ENCODE results near the gene C1QTNF8.
A peak's percentile ranks its signal among the peaks of the same experiment; 100 is the strongest.

C1QTNF8 gene

DNA sequence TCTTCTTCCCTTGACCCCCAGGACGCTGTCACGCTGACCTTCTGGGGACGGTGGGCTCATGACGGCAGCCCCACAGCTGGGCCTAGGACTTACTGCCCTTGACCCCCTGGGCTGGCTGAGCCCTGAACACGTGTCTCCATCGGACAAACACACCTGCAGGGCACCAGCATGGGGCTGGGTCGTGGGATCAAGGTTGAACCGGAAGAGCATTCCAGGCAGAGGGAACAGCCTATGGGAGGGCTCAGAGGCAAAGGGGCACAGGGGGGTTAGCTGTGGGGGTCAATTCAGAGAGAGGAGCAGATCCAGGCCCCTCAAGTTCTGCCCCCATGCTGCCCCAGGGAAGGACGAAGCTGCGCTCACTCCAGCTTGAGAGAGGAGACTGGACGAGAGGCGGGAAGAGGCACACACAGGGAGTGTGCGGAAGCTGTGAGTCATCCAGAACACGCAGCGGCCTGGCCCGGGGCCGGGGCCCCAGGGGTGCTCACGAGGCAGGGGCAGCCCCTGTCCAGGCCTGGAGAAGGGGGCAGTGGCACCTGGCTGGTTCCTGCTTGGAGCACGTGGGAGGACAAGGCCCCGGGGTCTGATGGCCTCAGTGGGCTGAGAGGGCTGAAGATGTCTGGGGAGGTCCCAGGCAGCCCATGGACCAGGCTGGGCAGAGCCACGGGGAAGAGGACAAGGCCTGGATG is 13.6 kb downstream of the C1QTNF8 start (continued):
- TF ChIP-seq ZNF341 (tag by site-specific recombination; IDR thresholded peaks at IDR 0.05; ENCODE audit: low read depth), result peak; percentile 35
- TF ChIP-seq HOXA7 (CRISPR knock-in tag; IDR thresholded peaks at IDR 0.05; ENCODE audit: borderline replicate concordance), result no peak
- no peak for TF ChIP-seq SP2 (tag by site-specific recombination; IDR thresholded peaks at IDR 0.05)

DNA sequence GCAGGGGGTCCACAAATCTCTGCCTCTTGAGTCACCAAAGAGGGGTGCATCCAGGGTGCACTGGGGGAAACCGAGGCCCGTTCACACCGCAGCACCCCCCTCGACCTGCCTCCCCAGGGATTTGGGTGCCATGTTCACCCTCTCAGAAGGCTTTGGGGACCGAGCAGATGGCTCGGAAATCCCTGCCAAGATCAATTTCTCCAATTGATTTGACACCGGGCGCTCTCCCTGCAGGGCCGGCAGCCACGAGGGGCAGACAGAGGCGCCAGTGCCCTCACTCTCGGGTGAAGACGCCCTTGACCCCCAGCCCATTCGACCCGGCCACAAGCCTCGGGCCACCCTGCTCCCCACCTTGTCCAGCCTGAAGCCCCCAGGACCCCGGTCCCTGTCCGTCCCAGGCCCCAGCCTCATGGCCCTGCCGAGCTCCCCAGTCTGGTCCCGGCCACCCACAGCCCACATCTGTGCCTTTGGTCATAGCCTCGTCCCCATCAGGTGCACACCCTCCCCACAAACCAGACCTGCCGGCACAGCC is 14.2 kb downstream of the C1QTNF8 start:
- H3K36me3 ChIP-seq (ENCODE audit: control insufficient read depth in 2 of 2, insufficient read depth in 1 of 2, low read length in 2 of 2), result no peaks in the 10 kb centered on the region
- peaks cover 12% of the 10 kb centered on the region for H3K4me1 ChIP-seq (ENCODE audit: control insufficient read depth, insufficient read depth, low read length)
- ChIA-PET POLR2A (interaction anchor here (0.6 kb wide), 2 partner anchors 304 to 705 kb away, joined by 4 read pairs; no protein-coding TSS in a partner anchor), CTCF (no interaction called here)
- no peak overlapping the region for H3K27ac ChIP-seq (ENCODE audit: extremely low read depth, low read depth, low read length)
- H3K4me3 ChIP-seq (ENCODE audit: low read depth, low read length), result no peak overlapping the region
- H3K9me3 ChIP-seq (ENCODE audit: control insufficient read depth, insufficient read depth, low read depth, low read length), result no peaks in the 10 kb centered on the region
- TF ChIP-seq ZNF501 (tag by site-specific recombination; IDR thresholded peaks at IDR 0.05), result no peak
- TF ChIP-seq ZNF548 (tag by site-specific recombination; IDR thresholded peaks at IDR 0.05), result no peak
- no peak for TF ChIP-seq ZNF37A (tag by site-specific recombination; IDR thresholded peaks at IDR 0.05)
- TF ChIP-seq, protein P1, sequence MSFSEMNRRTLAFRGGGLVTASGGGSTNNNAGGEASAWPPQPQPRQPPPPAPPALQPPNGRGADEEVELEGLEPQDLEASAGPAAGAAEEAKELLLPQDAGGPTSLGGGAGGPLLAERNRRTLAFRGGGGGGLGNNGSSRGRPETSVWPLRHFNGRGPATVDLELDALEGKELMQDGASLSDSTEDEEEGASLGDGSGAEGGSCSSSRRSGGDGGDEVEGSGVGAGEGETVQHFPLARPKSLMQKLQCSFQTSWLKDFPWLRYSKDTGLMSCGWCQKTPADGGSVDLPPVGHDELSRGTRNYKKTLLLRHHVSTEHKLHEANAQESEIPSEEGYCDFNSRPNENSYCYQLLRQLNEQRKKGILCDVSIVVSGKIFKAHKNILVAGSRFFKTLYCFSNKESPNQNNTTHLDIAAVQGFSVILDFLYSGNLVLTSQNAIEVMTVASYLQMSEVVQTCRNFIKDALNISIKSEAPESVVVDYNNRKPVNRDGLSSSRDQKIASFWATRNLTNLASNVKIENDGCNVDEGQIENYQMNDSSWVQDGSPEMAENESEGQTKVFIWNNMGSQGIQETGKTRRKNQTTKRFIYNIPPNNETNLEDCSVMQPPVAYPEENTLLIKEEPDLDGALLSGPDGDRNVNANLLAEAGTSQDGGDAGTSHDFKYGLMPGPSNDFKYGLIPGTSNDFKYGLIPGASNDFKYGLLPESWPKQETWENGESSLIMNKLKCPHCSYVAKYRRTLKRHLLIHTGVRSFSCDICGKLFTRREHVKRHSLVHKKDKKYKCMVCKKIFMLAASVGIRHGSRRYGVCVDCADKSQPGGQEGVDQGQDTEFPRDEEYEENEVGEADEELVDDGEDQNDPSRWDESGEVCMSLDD (tag by site-specific recombination; IDR thresholded peaks at IDR 0.05), result no peak
- no peak for TF ChIP-seq SP2 (tag by site-specific recombination; IDR thresholded peaks at IDR 0.05)
- TF ChIP-seq PRDM1 (tag by site-specific recombination; IDR thresholded peaks at IDR 0.05), result no peak
- TF ChIP-seq, protein P2, sequence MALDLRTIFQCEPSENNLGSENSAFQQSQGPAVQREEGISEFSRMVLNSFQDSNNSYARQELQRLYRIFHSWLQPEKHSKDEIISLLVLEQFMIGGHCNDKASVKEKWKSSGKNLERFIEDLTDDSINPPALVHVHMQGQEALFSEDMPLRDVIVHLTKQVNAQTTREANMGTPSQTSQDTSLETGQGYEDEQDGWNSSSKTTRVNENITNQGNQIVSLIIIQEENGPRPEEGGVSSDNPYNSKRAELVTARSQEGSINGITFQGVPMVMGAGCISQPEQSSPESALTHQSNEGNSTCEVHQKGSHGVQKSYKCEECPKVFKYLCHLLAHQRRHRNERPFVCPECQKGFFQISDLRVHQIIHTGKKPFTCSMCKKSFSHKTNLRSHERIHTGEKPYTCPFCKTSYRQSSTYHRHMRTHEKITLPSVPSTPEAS (tag by site-specific recombination; IDR thresholded peaks at IDR 0.05), result no peak
- no peak for TF ChIP-seq KLF9 (tag by site-specific recombination; IDR thresholded peaks at IDR 0.05; ENCODE audit: low read depth)

DNA sequence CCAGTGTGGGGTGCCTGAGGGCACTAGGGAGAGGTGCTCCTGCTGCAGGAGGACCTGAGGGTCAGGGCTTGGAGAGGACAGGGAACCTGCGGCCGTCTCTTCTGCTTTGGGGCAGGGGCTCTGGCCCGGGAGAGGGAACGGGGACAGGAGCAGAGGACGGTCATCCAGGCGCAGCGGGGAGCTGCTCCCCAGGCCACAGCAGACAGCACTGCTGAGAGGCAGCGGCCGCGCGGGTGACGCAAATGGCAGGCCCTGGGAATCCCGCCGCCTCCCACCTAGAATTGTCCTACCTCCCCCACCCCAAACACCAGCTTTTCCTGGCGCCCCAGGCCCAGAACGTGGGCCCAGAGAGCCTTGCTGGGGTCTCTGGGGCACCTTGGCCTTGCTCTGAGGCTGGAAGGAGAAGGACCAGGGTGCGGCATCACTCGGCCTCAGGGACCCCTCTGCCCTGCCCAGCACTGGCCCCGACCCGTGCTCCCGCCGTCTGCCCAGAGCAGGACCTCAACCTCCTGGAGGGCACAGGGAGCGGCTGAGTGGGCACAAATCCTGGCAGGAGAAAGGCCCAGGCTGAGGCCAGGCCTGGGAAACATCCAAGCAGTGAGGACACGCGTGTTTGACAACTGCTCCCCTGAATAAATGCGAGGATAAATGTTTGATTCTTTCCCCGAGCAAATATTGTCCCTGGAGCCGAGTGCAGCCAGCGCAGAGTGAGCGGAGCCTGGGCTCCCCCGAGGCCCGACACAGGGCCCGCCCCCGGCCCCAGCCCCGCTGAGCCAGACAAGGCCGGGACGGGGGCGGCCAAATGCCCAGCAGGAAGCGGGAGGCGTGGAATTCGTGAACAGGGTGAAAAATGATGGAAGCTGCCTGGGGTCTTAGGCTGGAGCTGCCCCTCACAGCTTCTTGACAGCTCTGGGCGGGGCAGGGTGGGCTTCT is 15.0 kb downstream of the C1QTNF8 start:
- Histone ChIP-seq H3K27ac (ENCODE audit: extremely low read depth, low read depth, low read length) (no peak overlapping the region), H3K4me3 (ENCODE audit: low read depth, low read length) (no peak overlapping the region), H3K9me3 (ENCODE audit: control insufficient read depth, insufficient read depth, low read depth, low read length) (no peaks in the 10 kb centered on the region), H3K4me1 (ENCODE audit: control insufficient read depth, insufficient read depth, low read length) (peaks cover 12% of the 10 kb centered on the region), H3K36me3 (ENCODE audit: control insufficient read depth in 2 of 2, insufficient read depth in 1 of 2, low read length in 2 of 2) (no peaks in the 10 kb centered on the region)
- TF ChIP-seq SP2 (tag by site-specific recombination; IDR thresholded peaks at IDR 0.05), result peak; percentile 17; the same call in 1 of the 2 replicates
- no peak for TF ChIP-seq HOXA7 (CRISPR knock-in tag; IDR thresholded peaks at IDR 0.05; ENCODE audit: borderline replicate concordance)
- peak; percentile 73 for TF ChIP-seq ZFHX2 (tag by site-specific recombination; conservative IDR thresholded peaks at IDR 0.05)
- TF ChIP-seq EGR2 (tag by site-specific recombination; IDR thresholded peaks at IDR 0.05; ENCODE audit: low read depth), result peak; percentile 60; the same call in 1 of the 2 replicates
- no peak for TF ChIP-seq SP3 (tag by site-specific recombination; IDR thresholded peaks at IDR 0.05)
- ChIA-PET POLR2A (interaction anchor here (0.6 kb wide), 2 partner anchors 305 to 704 kb away, joined by 4 read pairs; no protein-coding TSS in a partner anchor), CTCF (interaction anchor here (0.6 kb wide), 1 partner anchor 423 kb away, joined by 5 read pairs; no protein-coding TSS in a partner anchor)
